AG04450 (cell line): ENCODE measurements around the gene CPT1A. TPM values are rescaled to one million over a fixed set of nuclear protein-coding genes. Genes with fewer than 3 reads are reported as not detected.

Source experiments
- CTCF ChIA-PET: fragments of 300-600, 350-600 bp; formaldehyde crosslinking; extraction: SDS; loops from one replicate; lab custom pipeline; 2022; ENCODE audit warnings: antibody characterized with exemption, inconsistent platforms; lab: Charles Lee
- POLR2A ChIA-PET: fragments of 350-600 bp; formaldehyde crosslinking; extraction: SDS; loops from one replicate; lab custom pipeline; 2021; ENCODE audit warnings: antibody characterized with exemption, inconsistent platforms; lab: Yijun Ruan, JAX
- DNase-seq: peaks from one replicate; pipeline ENCODE4 v3.0.0-alpha.2; 2011; ENCODE audit warnings: low read depth, low spot score
- H3K27ac ChIP-seq: one replicate; pipeline ENCODE4 v1.5.1; 2012; ENCODE audit warnings: low read depth, low read length, control low read depth
- H3K27me3 ChIP-seq: one replicate; pipeline ENCODE4 v1.6.0; 2012; ENCODE audit warnings: low read length; ENCODE audit not compliant: control insufficient read depth, insufficient read depth
- H3K4me3 ChIP-seq: 2 replicates; pipeline ENCODE4 v1.5.1; 2011; ENCODE audit warnings: mild to moderate bottlenecking, low read depth, low read length, control low read depth
- H3K9me3 ChIP-seq: 2 replicates; pipeline ENCODE4 v1.5.1; 2012; ENCODE audit warnings: low read length; ENCODE audit not compliant: control insufficient read depth, insufficient read depth
- polyA plus RNA-seq: library from polyadenylated mRNA; depleted of rRNA; stranded (reverse); fragments of >200 nt; gene quantifications from 2 replicates; pipeline ENCODE4 v1.2.3, GENCODE V29; 2011
- TF ChIP-seq, protein P1 (sequence below): IDR thresholded peaks from 2 replicates; pipeline ENCODE4 v1.5.1; 2011; ENCODE audit warnings: low read depth, low read length, control low read depth, inconsistent platforms

Gene CPT1A
- polyA plus RNA-seq, 1 experiment: 12.4 TPM

DNA sequence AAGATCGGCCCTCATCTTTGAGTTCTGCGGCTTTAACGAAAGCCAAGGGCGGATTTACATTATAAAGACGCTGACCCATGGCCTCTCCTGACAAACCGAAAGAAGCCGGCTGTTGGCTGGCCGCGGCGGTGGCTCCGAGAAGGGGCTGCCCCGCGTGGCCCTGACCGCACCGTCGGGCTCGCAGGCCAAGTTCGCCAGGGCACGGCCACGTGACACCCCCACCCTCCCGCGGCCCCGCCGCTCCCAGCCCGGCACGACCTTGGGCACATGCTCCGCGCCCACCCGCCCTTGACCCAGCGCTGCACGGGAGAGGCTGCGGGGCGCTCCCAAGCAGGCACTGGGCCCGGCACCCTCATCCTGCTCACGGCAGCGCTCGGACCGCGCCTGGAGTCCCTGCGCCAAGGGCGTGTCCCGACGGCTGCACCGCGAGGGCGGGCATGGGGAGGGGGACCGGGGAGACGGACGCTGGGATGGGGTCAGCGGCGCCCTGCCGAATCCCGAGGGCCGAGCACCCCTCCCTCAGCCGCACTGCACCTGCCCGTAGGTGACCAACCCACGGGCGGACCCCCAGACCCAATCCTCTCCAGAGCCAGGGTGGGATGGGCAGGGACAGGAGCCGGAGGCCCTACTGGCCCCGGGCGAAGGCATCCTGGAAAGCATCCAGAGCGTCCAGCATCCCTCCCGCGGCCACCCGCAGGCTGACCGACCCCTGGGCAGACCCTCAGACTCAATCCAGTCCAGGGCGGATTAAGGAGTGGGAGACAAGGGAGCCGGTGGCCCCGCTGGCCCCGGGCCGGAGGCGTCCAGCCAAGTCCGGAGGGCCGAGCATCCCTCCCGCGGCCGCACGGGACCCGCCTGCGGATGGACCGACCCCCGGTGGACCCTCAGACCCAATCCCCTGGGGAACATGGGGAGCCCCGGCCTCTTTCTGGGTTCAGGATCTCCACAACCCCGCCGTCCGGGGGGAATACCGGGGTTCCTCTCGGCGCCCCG lies 759 bp downstream of the CPT1A start:
- TF ChIP-seq, protein P1, sequence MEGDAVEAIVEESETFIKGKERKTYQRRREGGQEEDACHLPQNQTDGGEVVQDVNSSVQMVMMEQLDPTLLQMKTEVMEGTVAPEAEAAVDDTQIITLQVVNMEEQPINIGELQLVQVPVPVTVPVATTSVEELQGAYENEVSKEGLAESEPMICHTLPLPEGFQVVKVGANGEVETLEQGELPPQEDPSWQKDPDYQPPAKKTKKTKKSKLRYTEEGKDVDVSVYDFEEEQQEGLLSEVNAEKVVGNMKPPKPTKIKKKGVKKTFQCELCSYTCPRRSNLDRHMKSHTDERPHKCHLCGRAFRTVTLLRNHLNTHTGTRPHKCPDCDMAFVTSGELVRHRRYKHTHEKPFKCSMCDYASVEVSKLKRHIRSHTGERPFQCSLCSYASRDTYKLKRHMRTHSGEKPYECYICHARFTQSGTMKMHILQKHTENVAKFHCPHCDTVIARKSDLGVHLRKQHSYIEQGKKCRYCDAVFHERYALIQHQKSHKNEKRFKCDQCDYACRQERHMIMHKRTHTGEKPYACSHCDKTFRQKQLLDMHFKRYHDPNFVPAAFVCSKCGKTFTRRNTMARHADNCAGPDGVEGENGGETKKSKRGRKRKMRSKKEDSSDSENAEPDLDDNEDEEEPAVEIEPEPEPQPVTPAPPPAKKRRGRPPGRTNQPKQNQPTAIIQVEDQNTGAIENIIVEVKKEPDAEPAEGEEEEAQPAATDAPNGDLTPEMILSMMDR: no peak
- no peak for DNase-seq
- ChIA-PET POLR2A (no interaction called here), CTCF (no interaction called here)
- Histone ChIP-seq H3K4me3 (peak overlapping the region; percentile 72), H3K9me3 (no peaks in the 10 kb centered on the region), H3K27me3 (no peaks in the 10 kb centered on the region), H3K27ac (peak overlapping the region; percentile 21)

DNA sequence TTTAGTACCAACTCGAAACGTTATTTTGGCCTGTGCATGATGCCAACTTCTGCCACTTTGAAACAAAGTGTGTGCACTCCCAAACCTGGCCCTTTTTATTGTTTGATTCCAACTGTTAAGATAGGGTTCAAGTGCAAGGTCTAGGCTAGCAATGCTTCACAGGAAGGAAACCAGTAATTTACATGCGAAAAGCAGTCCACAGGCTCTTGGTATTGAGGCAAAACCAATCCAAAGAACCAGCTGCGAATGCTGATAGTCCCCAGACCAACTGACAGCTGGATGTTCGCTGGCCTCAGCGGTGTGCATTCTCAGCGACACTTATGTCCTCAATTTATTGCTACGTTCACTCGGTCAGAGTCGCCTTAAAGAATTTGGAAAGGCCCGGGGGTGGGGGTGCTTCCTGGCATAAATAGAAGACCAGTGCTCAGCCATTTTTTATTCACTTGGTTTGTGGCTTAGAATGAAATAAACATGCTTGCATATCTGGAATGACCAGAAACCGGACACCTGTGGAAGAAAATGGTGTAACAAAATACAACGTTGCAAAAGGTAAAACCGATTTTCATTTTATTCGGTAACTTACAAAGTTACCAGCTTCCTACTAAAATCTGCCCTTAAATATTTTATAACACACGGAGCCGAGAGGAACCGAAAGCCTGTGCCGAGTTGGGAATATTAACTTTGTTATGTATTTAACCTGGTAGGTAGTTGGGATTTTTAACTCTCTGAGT lies 1.6 kb downstream of the CPT1A start:
- Histone ChIP-seq H3K27me3 (no peaks in the 10 kb centered on the region), H3K27ac (peak overlapping the region; percentile 94), H3K4me3 (peak overlapping the region; percentile 72), H3K9me3 (no peaks in the 10 kb centered on the region)
- TF ChIP-seq, protein P1: no peak
- DNase-seq: no peak
- ChIA-PET POLR2A (interaction anchor here (0.8 kb wide), 1 partner anchor 40 kb away, joined by 3 read pairs; no protein-coding TSS in a partner anchor), CTCF (no interaction called here)

DNA sequence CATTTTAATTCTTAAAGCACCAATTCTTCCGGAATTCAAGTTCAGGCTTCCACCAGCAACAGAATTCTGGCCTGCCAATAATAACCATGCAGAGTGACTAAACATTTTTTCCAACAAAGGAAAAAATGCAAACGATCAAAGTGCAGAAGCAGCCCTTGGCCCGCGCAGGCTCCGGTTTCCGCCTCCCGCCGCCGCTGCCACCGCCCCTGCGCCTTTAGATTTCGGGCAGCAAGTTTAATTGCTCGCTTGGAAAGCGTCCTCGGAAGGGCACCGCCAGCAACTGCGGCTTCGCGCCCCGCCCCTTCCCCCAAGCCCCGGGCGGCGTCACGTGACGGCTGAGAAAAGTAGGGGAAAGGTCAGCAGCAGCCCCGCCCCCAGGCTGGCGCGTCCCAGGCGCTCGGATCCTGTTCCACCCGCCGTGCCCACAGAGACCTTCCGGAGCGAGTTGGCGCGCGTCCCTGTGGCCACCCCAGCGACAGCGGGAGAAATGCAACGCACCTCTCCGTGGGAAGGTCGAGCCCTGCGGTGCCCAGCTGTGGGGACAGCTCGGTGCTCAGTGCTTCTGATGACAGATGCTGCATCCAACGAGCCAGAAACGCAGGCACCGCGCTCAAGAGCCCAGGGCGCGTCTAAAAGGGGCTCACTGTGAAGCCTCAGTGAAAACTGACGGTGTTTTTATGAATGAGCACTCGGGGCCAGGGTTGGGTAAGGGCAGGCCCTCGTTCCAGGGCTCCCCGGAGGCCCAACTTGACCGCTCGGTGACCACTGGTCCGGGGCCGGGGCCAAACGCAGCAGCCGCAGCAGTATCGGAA lies 2.5 kb downstream of the CPT1A start:
- DNase-seq: peak; percentile 65
- Histone ChIP-seq H3K4me3 (peak overlapping the region; percentile 58), H3K27me3 (no peaks in the 10 kb centered on the region), H3K27ac (peak overlapping the region; percentile 94), H3K9me3 (no peaks in the 10 kb centered on the region)
- TF ChIP-seq, protein P1: no peak
- ChIA-PET CTCF (no interaction called here), POLR2A (interaction anchor here (0.8 kb wide), 1 partner anchor 40 kb away, joined by 3 read pairs; no protein-coding TSS in a partner anchor)

DNA sequence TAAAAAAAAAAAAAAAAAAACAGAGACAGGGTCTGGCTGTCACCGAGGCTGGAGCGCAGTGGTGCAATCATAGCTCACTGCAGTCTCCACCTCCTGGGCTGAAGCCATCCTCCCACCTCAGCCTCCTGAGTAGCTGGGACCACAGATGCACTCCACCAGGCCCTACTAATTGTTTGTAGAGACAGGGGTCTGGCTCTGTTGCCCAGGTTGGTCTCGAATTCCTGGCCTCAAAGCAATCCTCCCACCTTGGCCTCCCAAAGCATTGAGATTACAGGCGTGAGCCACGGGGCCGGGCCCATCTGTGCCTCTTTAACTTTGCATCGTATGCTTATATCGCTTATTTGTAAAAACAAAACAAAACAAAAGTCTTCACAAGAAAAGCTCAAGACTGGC lies 3.1 kb downstream of the CPT1A start:
- TF ChIP-seq, protein P1: no peak
- H3K27me3 ChIP-seq: no peaks in the 10 kb centered on the region
- POLR2A ChIA-PET: interaction anchor here (0.6 kb wide), 1 partner anchor 11 kb away, joined by 3 read pairs; no protein-coding TSS in a partner anchor
- peak overlapping the region; percentile 94 for H3K27ac ChIP-seq
- H3K4me3 ChIP-seq: peak overlapping the region; percentile 58
- no peak for DNase-seq
- no peaks in the 10 kb centered on the region for H3K9me3 ChIP-seq
- CTCF ChIA-PET: no interaction called here
